ENCODE data around the gene MAP2K5.

Gene MAP2K5

GRCh38 chr15:67838789-67839332 lies 296.4 kb downstream of the MAP2K5 start:
- no peak for DNase-seq (ENCODE audit: low read depth)

- no peak for DNase-seq (ENCODE audit: low read depth)
These were observed 297.0 kb downstream of the MAP2K5 start for GRCh38 chr15:67839499-67839928.

- DNase-seq (ENCODE audit: low read depth): peak; percentile 91
These were observed 297.6 kb downstream of the MAP2K5 start, which contains the start of gene RNU6-1 for GRCh38 chr15:67839929-67840748. RNU6-1 (minus strand) TSS chr15:67840045.

GRCh38 chr15:67840749-67841512 lies 298.4 kb downstream of the MAP2K5 start:
- no peak for DNase-seq (ENCODE audit: low read depth)

- no peak for DNase-seq (ENCODE audit: low read depth)
These were observed 298.9 kb downstream of the MAP2K5 start for GRCh38 chr15:67841513-67841762.

- DNase-seq (ENCODE audit: low read depth): no peak
These were observed 300.6 kb downstream of the MAP2K5 start for GRCh38 chr15:67843092-67843501.

- DNase-seq (ENCODE audit: low read depth): no peak
These were observed 301.3 kb downstream of the MAP2K5 start for GRCh38 chr15:67843571-67844387.

GRCh38 chr15:67845974-67846373 lies 303.5 kb downstream of the MAP2K5 start:
- DNase-seq (ENCODE audit: low read depth): no peak

GRCh38 chr15:67849538-67849937 lies 307.0 kb downstream of the MAP2K5 start:
- DNase-seq (ENCODE audit: low read depth): no peak

- no peak for DNase-seq (ENCODE audit: low read depth)
These were observed 307.8 kb downstream of the MAP2K5 start for GRCh38 chr15:67850336-67850735.

- no peak for DNase-seq (ENCODE audit: low read depth)
These were observed 308.6 kb downstream of the MAP2K5 start for GRCh38 chr15:67850994-67851571.

- no peak for DNase-seq (ENCODE audit: low read depth)
These were observed 309.9 kb downstream of the MAP2K5 start for GRCh38 chr15:67852418-67852817.

- DNase-seq (ENCODE audit: low read depth): no peak
These were observed 311.0 kb downstream of the MAP2K5 start for GRCh38 chr15:67853454-67853853.

GRCh38 chr15:67854358-67854757 lies 311.9 kb downstream of the MAP2K5 start:
- DNase-seq (ENCODE audit: low read depth): no peak

- DNase-seq (ENCODE audit: low read depth): no peak
These were observed 313.3 kb downstream of the MAP2K5 start for GRCh38 chr15:67855842-67856241.
